Muscle of back (tissue), 11 donors: ENCODE results near the gene ATXN1. TPM values are rescaled to one million over a fixed set of nuclear protein-coding genes. Genes with fewer than 3 reads are reported as not detected.
A peak's percentile ranks its signal among the peaks of the same experiment; 100 is the strongest.

ENCODE experiments used
- DNase-seq, 3 donors: peaks; one replicate each; pipeline versions ENCODE4 v3.0.0 to v3.0.0-alpha.2; 2013
- polyA plus RNA-seq, 10 donors: library from polyadenylated mRNA; unstranded; fragments of 120-200 nt; gene quantifications; one replicate each; pipeline ENCODE4 v1.2.1, GENCODE V29; 2013; ENCODE audit not compliant: insufficient read length in 10 of 10

The ATXN1 gene
- polyA plus RNA-seq, 10 donors, result 13.6 to 16.9 (median 15.0) TPM

- no peak for DNase-seq
These were observed 184.6 kb downstream of the ATXN1 start for GRCh38 chr6:16576451-16577368.

- no peak for DNase-seq
These were observed 185.6 kb downstream of the ATXN1 start for GRCh38 chr6:16575655-16576054.

GRCh38 chr6:16572943-16573342, 188.3 kb downstream of the ATXN1 start:
- no peak for DNase-seq

- no peak for DNase-seq
These were observed 188.9 kb downstream of the ATXN1 start for GRCh38 chr6:16572317-16572716.

- DNase-seq, result no peak
These were observed 190.3 kb downstream of the ATXN1 start for GRCh38 chr6:16570946-16571345.

- DNase-seq, result no peak
These were observed 191.1 kb downstream of the ATXN1 start for GRCh38 chr6:16570221-16570553.

- DNase-seq, result no peak
These were observed 193.1 kb downstream of the ATXN1 start for GRCh38 chr6:16568128-16568527.

- DNase-seq, result no peak
These were observed 194.2 kb downstream of the ATXN1 start for GRCh38 chr6:16567071-16567470.

GRCh38 chr6:16564436-16564835, 196.8 kb downstream of the ATXN1 start:
- peak in 1 of 3 donors; percentile 57 for DNase-seq

GRCh38 chr6:16563628-16564240, 197.5 kb downstream of the ATXN1 start:
- no peak for DNase-seq

- DNase-seq, result no peak
These were observed 198.8 kb downstream of the ATXN1 start for GRCh38 chr6:16562498-16562897.

- peak in 1 of 3 donors; percentile 45 for DNase-seq
These were observed 202.2 kb downstream of the ATXN1 start for GRCh38 chr6:16559071-16559470.

GRCh38 chr6:16555550-16555949, 205.7 kb downstream of the ATXN1 start:
- no peak for DNase-seq

GRCh38 chr6:16553531-16553930, 207.7 kb downstream of the ATXN1 start:
- DNase-seq, result no peak

- DNase-seq, result no peak
These were observed 209.8 kb downstream of the ATXN1 start for GRCh38 chr6:16551466-16551865.

- DNase-seq, result no peak
These were observed 213.1 kb downstream of the ATXN1 start for GRCh38 chr6:16548121-16548520.

GRCh38 chr6:16547587-16547986, 213.7 kb downstream of the ATXN1 start:
- DNase-seq, result no peak

GRCh38 chr6:16546861-16547260, 214.4 kb downstream of the ATXN1 start:
- peak in 2 of 3 donors; percentile 24 to 61 for DNase-seq

GRCh38 chr6:16545382-16545781, 215.9 kb downstream of the ATXN1 start:
- DNase-seq, result no peak

GRCh38 chr6:16544521-16544920, 216.7 kb downstream of the ATXN1 start:
- DNase-seq, result no peak

GRCh38 chr6:16544006-16544405, 217.3 kb downstream of the ATXN1 start:
- peak in 1 of 3 donors; percentile 71 for DNase-seq

- DNase-seq, result no peak
These were observed 217.7 kb downstream of the ATXN1 start for GRCh38 chr6:16543521-16543920.

GRCh38 chr6:16542070-16542469, 219.2 kb downstream of the ATXN1 start:
- DNase-seq, result no peak
